ENCODE data around the gene FOXK1. TPM values are rescaled to one million over a fixed set of nuclear protein-coding genes. Genes with fewer than 3 reads are reported as not detected.

Gene FOXK1
- total and polyA plus RNA-seq, 2 of the 13 experiments (the other 11 are each of a cell fraction or from before 2014, with no cell fraction given): 4.6 to 8.8 TPM

DNA sequence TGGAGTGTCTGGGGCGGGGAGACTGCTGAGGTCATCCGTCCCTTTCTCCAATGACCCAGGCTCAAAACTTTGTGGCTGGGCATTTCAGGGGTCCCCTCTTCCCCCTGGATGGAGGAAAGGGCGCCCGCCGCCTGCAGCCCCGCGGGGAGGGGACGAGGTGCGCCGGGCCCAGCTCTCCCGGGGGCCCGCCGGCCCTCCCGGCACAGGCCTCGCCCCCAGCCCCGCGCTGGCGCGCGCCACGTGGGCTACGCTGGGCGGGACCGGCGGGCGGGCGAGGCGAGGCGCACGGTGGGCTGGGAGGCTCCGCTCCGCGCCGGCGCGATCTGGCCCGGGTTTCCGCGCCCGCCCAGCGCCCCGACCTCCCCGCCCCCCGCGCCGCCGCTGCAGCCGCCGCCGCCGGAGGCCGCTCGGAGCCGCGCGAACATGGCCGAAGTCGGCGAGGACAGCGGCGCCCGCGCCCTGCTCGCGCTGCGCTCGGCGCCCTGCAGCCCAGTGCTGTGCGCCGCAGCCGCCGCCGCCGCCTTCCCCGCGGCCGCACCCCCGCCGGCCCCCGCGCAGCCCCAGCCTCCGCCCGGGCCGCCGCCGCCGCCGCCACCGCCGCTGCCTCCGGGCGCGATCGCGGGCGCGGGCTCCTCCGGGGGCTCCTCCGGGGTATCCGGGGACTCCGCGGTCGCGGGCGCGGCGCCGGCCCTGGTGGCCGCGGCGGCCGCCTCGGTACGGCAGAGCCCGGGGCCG is at the start of gene FOXK1 (continued):
- TF ChIP-seq, protein P1, sequence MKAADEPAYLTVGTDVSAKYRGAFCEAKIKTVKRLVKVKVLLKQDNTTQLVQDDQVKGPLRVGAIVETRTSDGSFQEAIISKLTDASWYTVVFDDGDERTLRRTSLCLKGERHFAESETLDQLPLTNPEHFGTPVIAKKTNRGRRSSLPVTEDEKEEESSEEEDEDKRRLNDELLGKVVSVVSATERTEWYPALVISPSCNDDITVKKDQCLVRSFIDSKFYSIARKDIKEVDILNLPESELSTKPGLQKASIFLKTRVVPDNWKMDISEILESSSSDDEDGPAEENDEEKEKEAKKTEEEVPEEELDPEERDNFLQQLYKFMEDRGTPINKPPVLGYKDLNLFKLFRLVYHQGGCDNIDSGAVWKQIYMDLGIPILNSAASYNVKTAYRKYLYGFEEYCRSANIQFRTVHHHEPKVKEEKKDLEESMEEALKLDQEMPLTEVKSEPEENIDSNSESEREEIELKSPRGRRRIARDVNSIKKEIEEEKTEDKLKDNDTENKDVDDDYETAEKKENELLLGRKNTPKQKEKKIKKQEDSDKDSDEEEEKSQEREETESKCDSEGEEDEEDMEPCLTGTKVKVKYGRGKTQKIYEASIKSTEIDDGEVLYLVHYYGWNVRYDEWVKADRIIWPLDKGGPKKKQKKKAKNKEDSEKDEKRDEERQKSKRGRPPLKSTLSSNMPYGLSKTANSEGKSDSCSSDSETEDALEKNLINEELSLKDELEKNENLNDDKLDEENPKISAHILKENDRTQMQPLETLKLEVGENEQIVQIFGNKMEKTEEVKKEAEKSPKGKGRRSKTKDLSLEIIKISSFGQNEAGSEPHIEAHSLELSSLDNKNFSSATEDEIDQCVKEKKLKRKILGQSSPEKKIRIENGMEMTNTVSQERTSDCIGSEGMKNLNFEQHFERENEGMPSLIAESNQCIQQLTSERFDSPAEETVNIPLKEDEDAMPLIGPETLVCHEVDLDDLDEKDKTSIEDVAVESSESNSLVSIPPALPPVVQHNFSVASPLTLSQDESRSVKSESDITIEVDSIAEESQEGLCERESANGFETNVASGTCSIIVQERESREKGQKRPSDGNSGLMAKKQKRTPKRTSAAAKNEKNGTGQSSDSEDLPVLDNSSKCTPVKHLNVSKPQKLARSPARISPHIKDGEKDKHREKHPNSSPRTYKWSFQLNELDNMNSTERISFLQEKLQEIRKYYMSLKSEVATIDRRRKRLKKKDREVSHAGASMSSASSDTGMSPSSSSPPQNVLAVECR (CRISPR knock-in tag; IDR thresholded peaks at IDR 0.05; ENCODE audit: borderline replicate concordance): peak; percentile 47; the same call in 1 of the 2 replicates
- TF ChIP-seq SATB2 (CRISPR knock-in tag; IDR thresholded peaks at IDR 0.05): no peak
- TF ChIP-seq ZNF446 (CRISPR knock-in tag; IDR thresholded peaks at IDR 0.05): 0 out of 2 replicates have a peak, but pooled peaks have one; percentile 4
- 0 out of 2 replicates have a peak, but pooled peaks have one; percentile 45 for TF ChIP-seq ZNF547 (CRISPR knock-in tag; IDR thresholded peaks at IDR 0.05)
- TF ChIP-seq, protein P2, sequence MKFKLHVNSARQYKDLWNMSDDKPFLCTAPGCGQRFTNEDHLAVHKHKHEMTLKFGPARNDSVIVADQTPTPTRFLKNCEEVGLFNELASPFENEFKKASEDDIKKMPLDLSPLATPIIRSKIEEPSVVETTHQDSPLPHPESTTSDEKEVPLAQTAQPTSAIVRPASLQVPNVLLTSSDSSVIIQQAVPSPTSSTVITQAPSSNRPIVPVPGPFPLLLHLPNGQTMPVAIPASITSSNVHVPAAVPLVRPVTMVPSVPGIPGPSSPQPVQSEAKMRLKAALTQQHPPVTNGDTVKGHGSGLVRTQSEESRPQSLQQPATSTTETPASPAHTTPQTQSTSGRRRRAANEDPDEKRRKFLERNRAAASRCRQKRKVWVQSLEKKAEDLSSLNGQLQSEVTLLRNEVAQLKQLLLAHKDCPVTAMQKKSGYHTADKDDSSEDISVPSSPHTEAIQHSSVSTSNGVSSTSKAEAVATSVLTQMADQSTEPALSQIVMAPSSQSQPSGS (CRISPR knock-in tag; IDR thresholded peaks at IDR 0.05): no peak
- TF ChIP-seq ADNP (CRISPR knock-in tag; IDR thresholded peaks at IDR 0.05): no peak
- no peak; the same call in 1 of the 2 replicates for TF ChIP-seq RNF2 (conservative IDR thresholded peaks at IDR 0.05; ENCODE audit: low read depth)
- peak; percentile 50; the same call in 1 of the 2 replicates for TF ChIP-seq SALL1 (CRISPR knock-in tag; IDR thresholded peaks at IDR 0.05)
- no peak for TF ChIP-seq SIX1 (CRISPR knock-in tag; IDR thresholded peaks at IDR 0.05; ENCODE audit: borderline replicate concordance)
- no peak for TF ChIP-seq MATR3 (CRISPR knock-in tag; IDR thresholded peaks at IDR 0.05)
- TF ChIP-seq, protein P3, sequence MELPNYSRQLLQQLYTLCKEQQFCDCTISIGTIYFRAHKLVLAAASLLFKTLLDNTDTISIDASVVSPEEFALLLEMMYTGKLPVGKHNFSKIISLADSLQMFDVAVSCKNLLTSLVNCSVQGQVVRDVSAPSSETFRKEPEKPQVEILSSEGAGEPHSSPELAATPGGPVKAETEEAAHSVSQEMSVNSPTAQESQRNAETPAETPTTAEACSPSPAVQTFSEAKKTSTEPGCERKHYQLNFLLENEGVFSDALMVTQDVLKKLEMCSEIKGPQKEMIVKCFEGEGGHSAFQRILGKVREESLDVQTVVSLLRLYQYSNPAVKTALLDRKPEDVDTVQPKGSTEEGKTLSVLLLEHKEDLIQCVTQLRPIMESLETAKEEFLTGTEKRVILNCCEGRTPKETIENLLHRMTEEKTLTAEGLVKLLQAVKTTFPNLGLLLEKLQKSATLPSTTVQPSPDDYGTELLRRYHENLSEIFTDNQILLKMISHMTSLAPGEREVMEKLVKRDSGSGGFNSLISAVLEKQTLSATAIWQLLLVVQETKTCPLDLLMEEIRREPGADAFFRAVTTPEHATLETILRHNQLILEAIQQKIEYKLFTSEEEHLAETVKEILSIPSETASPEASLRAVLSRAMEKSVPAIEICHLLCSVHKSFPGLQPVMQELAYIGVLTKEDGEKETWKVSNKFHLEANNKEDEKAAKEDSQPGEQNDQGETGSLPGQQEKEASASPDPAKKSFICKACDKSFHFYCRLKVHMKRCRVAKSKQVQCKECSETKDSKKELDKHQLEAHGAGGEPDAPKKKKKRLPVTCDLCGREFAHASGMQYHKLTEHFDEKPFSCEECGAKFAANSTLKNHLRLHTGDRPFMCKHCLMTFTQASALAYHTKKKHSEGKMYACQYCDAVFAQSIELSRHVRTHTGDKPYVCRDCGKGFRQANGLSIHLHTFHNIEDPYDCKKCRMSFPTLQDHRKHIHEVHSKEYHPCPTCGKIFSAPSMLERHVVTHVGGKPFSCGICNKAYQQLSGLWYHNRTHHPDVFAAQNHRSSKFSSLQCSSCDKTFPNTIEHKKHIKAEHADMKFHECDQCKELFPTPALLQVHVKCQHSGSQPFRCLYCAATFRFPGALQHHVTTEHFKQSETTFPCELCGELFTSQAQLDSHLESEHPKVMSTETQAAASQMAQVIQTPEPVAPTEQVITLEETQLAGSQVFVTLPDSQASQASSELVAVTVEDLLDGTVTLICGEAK (IDR thresholded peaks at IDR 0.05): no peak
- TF ChIP-seq, protein P3 (CRISPR knock-in tag; IDR thresholded peaks at IDR 0.05): no peak
- TF ChIP-seq, protein P4, sequence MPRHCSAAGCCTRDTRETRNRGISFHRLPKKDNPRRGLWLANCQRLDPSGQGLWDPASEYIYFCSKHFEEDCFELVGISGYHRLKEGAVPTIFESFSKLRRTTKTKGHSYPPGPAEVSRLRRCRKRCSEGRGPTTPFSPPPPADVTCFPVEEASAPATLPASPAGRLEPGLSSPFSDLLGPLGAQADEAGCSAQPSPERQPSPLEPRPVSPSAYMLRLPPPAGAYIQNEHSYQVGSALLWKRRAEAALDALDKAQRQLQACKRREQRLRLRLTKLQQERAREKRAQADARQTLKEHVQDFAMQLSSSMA (CRISPR knock-in tag; IDR thresholded peaks at IDR 0.05): no peak
- TF ChIP-seq ZNF468 (CRISPR knock-in tag; IDR thresholded peaks at IDR 0.05): no peak

Measured in HepG2 (cell line).